Kidney glomerular epithelial cell (primary cell): ENCODE measurements around the gene PPP1CA.

ENCODE experiments used
- DNase-seq: peaks from one replicate; lab custom pipeline; 2025; lab: John Stamatoyannopoulos, UW

Gene PPP1CA

DNA sequence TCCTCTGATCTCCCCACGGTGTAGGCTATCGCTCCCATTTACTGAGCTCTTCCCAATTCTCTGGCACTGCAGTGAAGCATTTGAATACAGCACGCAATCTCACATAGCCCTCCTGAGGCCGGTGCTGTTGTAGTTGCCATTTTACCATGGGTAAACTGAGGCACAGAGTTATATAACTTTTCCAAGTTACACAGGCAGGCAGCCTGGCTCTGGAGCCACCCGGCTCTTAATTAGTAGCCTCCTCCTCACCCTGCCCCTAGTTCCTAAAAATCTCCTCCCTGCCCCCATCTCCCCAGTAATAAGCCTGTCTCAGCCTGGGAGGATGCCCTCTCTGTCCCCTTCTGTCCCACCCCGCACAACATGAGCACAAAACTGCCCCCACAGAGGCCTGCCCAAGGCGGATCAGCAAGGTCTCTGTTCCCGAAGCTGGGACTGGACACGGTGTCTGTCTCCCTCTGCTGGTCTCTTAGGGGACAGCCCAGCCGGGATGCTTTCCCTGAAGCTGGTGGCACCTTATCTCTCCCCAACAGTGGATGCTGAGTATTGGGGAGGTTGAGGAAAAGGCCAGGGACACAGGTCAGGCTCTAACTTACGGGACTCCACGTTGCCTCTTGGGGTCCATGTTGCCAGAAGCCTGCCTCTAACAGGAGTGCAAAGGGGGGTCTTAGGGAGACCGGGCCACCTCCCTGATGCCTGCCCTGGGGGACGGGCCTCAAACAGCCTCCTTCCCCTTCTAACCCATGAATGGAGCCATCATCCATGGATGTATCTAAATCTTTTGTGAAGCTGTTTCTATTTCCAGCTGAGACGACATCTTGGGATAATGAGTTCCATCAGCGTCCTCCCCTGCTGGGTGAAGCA, 19.2 kb downstream of the PPP1CA start:
- peak; percentile 72 for DNase-seq

DNA sequence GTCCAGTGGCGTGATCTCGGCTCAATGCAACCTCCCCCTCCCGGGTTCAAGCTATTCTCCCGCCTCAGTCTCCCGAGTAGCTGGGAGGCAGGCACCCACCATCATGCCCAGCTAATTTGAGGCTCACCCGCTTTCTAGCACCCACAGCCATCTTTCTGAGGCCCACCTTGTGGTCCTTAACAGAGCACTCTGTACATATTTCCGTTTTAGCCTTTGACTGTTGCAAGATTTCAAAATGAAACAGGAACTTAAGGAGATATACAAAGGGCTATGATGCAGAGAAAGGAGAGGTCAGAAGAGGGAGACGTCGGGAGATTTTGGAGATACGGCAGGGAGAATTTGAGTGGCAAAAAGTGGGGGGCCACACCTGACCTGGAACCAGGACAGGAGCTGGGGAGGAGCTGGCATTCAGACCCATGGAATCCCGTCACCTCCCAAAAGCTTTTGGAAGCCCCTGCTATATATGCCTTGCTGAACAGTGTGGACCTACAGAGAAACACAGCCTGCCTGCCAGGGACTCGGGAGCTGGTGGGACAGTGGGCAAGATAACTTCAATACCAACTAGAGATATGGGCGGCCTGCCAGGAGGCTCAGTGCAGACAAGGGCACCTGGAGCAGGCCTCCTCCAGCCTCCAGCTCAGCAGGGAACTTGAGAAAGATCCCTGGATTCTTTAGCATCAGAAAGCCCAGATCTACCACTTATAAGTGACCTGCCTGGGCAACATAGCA, 20.2 kb downstream of the PPP1CA start:
- DNase-seq, result no peak

DNA sequence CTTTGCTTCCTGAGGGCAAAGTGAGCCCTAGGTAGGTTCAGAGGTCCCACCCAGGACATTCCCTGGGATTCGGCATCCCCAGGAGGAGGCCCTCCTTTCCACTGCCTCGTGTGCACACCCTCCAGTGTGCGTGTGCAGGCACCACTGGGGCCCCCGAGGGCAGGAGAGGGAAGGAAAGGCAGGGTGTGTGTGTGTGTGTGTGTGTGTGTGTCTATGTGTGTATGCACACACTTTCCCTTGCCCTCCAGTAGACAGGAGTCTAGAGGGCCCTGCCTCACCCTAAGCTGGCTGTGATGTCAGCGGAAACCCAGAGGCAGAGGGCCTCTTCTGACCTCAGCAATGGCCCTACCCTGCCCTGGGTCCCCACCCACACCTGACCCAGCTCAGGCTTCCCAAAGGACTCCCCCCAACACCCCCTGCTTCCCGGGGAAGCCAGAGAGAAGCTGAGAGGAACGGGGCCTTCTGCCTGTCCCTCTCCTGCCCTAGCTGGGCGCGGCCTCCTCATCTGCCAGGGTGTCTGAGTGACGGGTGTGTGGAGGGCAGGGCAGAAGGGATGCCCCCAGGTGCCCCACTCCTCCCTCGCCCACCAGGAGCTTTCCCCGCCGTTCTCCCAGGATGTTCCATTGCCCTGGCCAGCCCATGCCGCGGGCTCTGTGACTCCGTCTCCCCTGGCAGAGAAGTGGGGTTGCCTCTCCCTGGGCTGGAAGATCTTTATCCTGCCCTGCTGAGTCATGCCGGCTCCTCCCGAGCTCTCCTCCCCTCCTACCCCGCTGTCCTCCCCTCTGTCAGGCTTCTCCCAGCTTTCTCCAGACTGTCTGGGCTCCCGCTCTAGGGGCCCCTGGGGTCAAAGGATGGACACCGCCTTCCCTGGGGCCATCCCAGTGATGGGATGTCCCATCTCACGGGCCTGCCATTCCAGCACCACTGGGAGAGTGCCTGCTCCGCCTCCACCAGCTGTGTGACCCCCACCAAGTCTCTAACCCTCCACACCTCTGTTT, 22.3 kb downstream of the PPP1CA start:
- DNase-seq, result no peak

DNA sequence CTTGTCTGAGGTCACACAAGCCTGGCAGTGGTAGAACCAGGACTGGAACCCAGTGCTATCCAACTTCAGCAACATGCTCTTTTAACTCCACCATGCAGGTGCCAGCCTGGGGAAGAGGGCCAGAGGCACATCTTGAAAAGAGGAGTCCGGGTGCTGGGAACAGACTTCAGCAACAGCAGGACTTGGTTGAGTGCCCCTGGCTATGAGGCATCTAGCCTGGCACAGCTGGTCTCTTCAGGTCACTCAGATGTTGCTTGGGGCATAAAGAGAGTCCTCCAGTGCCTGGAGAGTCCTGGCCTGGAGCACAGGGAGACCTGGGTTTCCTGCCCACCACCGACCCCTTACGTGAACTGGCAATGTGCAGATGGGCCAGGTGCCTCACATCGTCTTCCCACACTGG, 23.1 kb downstream of the PPP1CA start:
- DNase-seq, result no peak

DNA sequence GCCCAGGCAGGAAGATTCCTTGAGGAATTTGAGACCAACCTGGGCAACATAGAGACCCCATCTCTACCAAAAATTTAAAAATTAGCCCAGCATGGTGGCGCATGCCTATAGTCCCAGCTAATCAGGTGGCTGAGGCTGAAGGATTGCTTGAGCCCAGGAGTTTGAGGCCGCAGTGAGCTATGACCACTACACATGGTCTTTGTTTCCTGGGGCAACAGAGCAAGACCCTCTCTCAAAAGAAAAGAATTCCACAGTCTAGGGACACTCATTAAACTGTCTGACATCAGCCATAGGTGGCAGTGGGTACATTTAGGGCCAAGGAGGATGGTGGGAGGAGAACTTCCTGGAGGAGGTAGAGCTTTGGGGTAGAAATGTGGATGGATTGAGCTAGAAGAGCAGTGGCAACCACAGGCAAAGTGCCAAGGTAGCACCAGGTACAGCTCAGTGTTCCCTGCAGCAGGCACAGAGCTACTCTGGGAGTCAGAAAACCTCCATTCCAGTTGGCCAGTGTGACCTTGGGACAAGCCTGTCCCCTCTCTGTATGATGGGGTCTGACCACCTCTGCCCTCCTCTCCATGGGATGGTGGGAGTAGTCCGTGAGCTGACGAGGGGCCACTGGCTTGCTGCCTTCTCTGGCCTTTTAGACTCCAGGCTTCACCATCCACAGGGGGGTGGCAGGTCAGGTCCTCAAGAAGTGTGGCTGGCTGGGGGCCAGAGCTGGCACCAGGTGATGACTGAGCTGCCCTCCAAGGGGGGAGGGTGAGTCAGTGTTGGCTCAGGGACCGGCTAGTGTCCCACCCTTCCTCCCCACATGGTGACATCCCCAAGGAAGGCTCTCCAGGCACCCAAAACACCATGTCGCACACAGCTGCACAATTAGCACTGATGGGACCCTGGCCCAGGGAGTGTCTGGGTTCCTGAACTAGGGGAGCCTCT, 24.5 kb downstream of the PPP1CA start:
- DNase-seq, result no peak

DNA sequence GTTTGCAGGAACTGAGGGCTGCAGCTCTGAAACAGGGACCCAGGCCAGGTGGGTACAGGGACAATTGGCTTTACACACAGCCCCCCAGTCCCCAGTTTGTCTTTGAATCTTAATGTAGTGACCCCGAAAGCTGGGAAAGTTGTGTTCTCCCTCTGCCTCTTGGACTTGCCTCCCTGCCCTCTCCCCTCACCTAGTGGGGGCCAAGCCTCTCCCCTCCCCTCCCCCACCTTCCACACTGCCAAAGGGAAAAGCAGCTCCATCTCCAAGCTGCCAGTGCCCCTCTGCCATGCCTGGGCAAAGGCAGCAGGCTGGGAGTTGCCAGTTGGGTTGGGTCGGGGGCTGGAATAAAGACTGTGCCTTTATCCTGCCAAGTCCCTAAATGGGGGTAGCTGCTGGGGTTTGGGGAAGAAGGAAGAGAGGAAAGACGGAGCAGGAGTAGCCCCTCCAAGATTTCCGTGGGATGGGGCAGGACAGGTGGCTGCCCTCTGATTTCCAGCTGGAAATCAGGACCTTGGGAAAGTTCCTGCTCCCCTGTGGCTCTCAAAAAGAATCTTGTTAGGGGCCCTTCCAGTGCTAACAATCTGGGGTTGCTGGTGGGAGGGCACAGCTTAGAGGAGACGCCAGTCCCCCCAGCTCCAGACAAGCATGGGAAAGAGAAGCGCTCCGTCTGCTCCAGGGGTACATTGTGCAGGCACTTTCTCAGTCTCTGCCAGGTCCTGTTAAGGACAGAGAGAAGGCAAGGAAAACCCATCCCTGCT, 25.4 kb downstream of the PPP1CA start:
- no peak for DNase-seq

DNA sequence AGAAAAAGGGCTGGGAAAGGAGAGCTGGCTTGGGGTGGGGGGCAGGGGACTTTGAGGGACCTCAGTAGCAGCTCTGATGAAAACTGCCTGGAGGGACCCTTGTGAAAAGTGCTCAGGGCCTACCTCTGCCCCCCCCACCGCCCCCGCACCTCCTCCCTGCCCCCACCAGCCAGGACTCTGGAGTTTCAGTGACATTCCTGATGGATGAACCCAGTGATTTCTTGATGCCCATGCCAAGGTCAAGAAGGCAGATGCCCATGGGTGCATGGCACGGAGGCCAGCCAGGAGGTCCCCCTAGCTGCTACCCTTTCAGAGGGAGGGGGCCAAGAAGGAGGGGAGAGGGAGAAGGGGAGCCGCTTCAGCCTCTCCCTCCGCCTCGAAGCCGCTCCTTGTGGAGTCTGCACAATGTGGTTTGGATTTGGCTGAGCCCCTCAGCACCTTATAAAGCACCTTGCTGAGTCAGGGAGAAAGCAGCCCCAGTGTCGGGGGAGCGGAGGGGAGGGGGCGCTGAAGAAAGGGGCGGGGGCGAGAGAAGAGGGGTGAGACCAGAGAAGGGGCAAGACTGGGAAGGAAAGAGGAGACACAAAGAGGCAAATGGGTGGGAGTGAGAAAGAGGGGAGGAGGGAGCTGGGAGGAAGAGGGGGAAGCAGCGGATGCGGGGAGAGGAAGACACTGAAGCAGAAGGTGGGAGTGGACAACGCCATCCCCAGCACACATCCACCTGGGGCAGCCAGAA, 26.2 kb downstream of the PPP1CA start:
- DNase-seq, result peak; percentile 78

DNA sequence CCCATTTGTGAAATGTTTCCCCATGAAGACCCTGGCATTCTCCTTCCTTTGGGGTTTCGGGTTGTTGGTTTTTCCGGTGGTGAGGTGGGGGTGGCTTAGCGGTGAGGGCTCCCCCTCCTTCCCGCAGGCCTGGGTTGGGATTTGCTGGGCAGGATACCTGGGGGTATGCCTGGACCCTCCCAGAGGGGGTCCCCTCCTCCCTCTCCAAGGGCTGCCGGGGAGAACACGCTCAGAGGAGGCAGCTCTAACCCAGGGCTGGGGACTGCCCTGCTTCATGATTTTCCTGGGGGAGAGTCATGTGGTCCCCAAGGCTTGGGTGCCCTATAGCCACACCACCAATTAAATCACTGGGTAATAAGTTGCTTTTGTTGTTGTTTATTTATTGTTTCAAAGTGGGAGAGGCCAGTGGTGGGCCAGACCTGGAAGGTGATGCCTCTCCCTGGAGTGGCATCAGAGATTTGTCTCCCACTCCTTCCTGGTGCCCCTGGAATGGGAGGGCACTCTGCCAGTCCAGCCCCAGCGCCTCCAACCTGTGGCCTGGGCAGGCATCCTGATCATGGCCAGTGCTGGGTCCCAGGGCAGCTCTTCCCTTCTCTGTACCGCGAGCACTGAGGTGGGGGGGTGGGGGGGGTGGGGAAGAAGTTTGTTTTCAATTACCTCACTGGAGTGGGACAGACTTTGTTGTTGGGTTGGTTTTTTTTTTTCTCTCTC, 26.9 kb downstream of the PPP1CA start:
- DNase-seq, result peak; percentile 87

DNA sequence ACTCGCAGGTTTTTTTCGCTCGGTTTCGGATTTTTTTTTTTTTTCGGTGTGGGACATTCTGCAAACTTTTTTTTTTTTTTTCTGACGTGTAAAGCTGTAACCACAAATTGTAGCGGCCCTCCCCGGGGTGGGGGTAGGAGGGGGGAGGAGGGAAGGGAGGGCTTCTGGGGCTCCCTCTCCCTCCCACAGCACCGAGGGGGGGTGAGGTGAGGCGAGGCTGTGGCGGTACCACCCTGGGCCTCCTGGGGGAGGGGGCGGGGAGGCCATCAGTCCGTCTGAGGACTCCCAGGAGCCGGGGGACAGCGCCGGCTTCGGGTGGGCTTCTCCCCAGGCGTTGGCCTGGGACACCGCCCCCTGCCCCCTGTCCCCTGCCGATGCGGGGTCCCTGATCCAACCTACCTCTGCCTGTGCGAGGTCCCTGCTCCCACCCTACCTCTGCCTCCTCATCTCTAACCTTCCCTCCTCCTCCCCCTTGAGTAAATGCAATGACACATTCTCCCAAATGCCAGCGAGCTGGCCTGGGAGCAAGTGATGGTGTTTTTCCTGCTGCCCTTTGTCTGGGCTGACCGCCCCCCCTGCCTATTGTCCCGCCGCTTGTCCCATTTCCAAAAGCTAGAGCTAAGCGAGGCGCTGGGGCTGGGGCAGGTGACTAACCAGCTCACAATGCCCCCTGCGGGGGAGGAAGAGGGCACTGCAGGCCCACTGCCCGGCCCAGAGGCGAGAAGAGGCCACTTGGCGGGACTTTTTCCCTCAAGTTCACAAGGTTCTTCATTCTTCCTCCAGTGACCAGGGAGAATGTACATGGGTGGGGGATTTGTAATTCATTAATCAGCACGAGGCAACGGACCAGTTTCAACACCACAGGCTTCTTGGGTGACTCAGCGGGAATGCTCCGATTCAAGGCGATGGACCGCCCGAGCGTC, 27.7 kb downstream of the PPP1CA start:
- DNase-seq, result peak; percentile 100

DNA sequence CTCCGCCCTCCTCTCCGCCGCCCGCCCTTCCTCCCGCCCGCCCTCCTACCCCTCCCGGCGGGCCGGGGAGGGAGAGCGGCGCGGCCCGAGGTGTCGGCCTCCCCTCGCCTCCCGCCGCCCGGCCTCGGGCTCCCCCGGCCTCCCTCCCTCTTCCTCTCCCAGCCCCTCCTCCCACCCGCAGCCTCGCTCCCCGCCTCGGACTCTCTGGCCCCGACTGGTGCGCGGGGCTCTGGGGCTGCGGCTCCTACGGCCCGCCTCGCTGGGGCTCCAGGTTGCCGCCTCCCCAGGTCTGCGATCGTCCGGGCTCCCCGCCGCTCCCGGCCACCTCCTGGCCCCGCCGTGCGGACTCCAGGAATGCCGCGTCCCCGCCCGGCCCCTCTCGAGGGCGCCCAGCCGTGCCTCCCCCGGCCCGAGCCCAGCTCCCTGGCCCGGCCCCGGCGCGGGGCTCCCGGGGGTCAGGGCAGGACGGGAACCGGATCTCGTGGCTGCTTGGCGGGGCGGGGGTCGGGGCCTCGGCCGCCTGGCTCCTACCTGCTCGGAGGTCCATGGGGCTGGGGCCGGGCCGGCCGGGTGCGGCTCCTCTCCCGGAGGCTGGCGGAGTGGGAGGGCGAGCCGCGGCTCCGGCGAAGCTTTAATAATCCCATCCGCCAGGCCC, 28.5 kb downstream of the PPP1CA start, which contains the start of gene CLCF1:
Gene CLCF1 (minus strand): TSS at position 606 of the 655 bp plus-strand sequence. CDS start 59 bp downstream, at position 547.
- DNase-seq, result no peak

DNA sequence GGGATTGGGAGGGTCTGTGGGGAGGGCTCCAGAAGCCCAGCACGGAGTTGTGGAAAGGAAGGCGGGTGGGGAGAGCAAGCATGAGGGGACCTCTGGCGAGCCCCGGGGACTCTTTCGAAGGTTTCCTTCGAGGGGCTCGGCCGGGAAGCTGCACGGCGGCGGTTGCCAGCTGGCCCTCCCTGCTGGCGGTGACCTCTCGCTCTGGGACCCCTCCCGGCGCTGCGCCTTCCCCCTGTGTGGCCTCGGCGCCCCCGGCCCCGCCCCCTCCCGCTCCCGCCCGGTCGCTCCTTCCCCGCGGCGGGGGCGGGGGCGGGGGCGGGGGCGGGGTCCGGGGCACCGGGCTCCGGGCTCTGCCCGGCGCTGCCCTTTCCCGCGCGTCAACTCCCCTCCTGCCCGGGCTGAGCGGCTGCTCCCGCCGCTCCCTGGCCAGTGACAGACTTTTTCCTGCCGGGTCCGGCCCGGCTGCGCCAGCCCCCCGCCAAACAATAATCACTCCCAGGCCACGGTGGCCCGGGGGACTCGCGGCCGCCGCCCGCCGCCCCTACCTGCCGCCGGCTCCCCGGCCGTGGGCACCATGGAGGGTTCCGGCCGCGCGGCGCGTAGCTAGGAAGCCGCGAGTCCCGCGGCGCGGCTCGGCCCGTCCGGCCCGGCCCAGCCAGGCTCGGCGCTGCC, 29.2 kb downstream of the PPP1CA start:
- DNase-seq, result no peak

DNA sequence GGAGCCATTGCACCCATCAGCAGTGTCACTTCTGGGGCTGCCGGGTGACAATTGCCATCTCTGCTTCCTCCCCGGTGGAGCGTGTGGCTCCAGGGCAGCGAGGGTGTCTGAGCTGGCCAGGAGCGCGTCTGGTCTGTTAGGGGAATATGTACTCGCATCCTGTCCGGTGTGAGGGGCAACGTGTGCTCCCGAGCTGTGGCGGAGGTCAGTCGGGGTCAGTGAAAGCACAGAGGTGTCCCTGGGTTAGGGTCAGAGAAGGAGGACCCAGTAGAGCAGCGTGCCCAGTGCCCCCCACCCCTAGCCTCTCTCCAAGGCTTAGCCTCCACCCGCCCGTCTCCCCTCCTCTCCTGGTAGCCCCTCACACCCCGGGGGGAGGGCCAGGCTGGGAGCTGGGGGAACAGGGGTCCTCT, 29.7 kb downstream of the PPP1CA start:
- DNase-seq, result no peak

DNA sequence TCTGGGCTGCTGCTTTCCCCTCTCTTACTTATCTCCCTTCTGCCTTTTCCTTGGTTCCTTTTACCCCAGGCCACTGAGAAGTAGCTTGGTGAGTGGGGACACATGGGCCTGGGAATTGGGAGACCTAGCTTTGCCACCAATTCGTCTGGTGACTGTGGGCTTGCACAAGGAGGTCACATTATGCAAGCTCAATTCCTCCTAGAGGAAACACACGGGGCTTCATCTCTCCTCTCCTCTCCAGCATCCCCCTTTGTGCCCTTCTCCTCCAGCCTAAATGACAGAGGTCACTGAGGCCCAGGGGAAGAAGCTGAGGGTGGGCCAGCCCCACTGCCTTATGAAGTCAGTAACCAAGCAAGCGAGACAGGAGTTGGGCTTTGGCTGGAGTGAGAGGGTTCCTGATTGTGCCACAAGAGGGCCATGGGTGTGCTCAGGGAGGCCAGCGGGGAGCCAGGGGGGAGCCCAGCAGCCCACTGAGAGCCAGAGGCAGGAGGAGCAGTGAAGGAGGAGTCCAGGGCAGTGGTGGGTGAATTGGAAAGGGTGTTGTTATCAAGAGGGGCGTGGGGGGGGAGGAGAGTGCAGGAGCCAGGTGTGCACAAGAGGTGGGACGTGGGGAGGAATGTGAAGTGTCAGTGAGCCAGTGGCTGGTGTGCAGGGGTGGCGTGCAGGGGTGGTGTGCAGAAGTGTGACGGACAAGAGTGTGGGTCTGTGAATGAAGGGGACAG, 30.3 kb downstream of the PPP1CA start:
- DNase-seq, result peak; percentile 48

DNA sequence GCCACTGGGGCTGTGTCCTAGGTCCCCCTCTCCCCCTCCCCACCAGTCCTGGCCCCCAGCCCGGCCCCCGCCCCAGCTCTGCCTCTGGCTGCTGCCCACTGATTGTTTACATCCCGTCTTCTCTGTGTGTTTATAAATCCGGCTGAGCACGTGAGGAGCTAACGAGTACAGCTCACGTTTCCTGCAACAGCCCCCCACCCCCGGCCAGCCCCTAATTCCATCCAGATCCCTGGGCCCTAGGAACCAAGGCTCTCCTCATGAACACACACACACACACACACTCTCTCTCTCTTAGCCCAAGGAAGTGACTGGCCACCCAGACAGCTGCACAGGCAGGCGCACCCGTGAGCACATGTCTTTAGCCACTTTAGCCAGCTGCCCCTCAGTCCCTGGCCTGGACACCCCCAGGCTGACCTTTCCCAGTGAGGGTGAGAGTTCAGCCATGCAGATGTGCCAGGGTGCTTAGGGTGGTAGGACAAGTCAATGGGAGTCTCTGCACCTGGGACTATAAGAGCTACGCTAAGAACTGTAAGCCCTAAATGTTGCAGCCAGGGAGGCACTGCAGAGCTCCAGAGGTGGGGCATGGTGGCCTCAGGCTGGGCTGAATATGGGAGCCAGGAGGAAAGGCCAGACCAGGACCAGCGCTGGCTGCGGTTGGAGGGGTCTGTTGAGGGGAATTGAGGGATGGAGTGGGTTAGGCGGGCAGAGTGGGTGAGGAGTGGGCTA, 31.1 kb downstream of the PPP1CA start:
- no peak for DNase-seq

DNA sequence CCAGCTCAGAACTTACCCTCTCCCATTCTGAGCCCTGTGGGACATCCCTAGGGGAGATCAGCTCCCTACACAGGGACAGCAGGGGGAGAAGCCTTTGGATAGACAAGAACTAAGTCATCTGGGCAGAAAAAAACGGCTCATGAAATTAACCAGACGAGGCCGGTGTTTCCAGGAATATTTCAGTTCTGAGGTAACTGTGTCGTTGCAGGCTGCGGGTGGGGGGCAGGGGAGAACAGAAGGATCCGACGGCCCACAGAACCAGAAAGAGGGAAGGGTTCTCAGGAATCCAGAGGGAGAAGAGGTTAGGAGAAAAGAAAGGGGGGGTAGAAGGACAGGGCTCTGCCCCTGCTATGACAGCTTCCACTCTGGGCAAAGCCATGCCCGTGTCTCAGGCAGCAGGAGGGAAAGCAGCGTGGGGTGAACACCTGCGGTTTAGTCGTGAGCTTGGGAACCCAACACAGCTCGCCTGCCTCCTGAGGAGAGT, 31.8 kb downstream of the PPP1CA start:
- peak; percentile 47 for DNase-seq
